ENCODE measurements around the gene GLRX3.
"Not testable (repeated sequence)": the region's sequence is repeated elsewhere in the genome, so short reads cannot be mapped to it uniquely, and the experiment has no call there.

The GLRX3 gene

GRCh38 chr10:130117535-130117934 lies 18.7 kb upstream of the GLRX3 start:
- not testable (repeated sequence) for DNase-seq; H3K4me2 ChIP-seq (ENCODE audit: low read length, poor library complexity, severe bottlenecking); H2BK12ac ChIP-seq (ENCODE audit: low read length in 2 of 2); H3K9me3 ChIP-seq (ENCODE audit: control insufficient read depth, low read length); H2BK5ac ChIP-seq (ENCODE audit: low read depth, low read length, poor library complexity, severe bottlenecking); H3K14ac ChIP-seq (ENCODE audit: low read length in 2 of 2); H3K18ac ChIP-seq (ENCODE audit: low read depth in 1 of 2, low read length in 2 of 2); H2AFZ ChIP-seq (ENCODE audit: low read depth, low read length); H3K23ac ChIP-seq (ENCODE audit: low read length in 2 of 2); H4K8ac ChIP-seq (ENCODE audit: low read length); H3K36me3 ChIP-seq (ENCODE audit: control insufficient read depth in 1 of 2, insufficient read depth in 2 of 2, low read depth in 1 of 2, low read length in 2 of 2); H3K4ac ChIP-seq (ENCODE audit: low read depth in 1 of 2, low read length in 2 of 2); H3K4me1 ChIP-seq (ENCODE audit: control insufficient read depth, insufficient read depth, low read depth, low read length); H2AK5ac ChIP-seq (ENCODE audit: low read length, severe bottlenecking); H3K4me3 ChIP-seq (ENCODE audit: insufficient read depth in 1 of 2, low read depth in 1 of 2, low read length in 2 of 2); H3K27me3 ChIP-seq (ENCODE audit: control insufficient read depth in 1 of 2, insufficient read depth in 1 of 2, low read length in 2 of 2); H4K91ac ChIP-seq (ENCODE audit: low read length); H3K9ac ChIP-seq (ENCODE audit: low read length); H3K79me1 ChIP-seq (replicated peaks; ENCODE audit: low read length, poor library complexity, severe bottlenecking); H2BK120ac ChIP-seq (ENCODE audit: low read depth, low read length); H3K27ac ChIP-seq (ENCODE audit: low read length, poor library complexity, severe bottlenecking); H2BK15ac ChIP-seq (ENCODE audit: low read depth, poor library complexity, severe bottlenecking)
- 26% methylated on average over 6 of the region's 6 CpGs for WGBS

- 82% methylated on average over 13 of the region's 13 CpGs for WGBS
- no peak overlapping the region for H2BK15ac ChIP-seq (ENCODE audit: low read depth, poor library complexity, severe bottlenecking)
- H3K23ac ChIP-seq (ENCODE audit: low read length in 2 of 2) = no peak overlapping the region
- no peak overlapping the region for H3K4me2 ChIP-seq (ENCODE audit: low read length, poor library complexity, severe bottlenecking)
- H2AK5ac ChIP-seq (ENCODE audit: low read length, severe bottlenecking) = no peak overlapping the region
- H3K4me3 ChIP-seq (ENCODE audit: insufficient read depth in 1 of 2, low read depth in 1 of 2, low read length in 2 of 2) = no peak overlapping the region
- DNase-seq = no peak
- H3K79me1 ChIP-seq (replicated peaks; ENCODE audit: low read length, poor library complexity, severe bottlenecking) = no peaks in the 10 kb centered on the region
- H3K36me3 ChIP-seq (ENCODE audit: control insufficient read depth in 1 of 2, insufficient read depth in 2 of 2, low read depth in 1 of 2, low read length in 2 of 2) = no peaks in the 10 kb centered on the region
- H3K27ac ChIP-seq (ENCODE audit: low read length, poor library complexity, severe bottlenecking) = no peak overlapping the region
- H2BK120ac ChIP-seq (ENCODE audit: low read depth, low read length) = no peak overlapping the region
- H3K4me1 ChIP-seq (ENCODE audit: control insufficient read depth, insufficient read depth, low read depth, low read length) = peaks cover 3% of the 10 kb centered on the region
- no peak overlapping the region for H2BK12ac ChIP-seq (ENCODE audit: low read length in 2 of 2)
- no peak overlapping the region for H2BK5ac ChIP-seq (ENCODE audit: low read depth, low read length, poor library complexity, severe bottlenecking)
- H4K8ac ChIP-seq (ENCODE audit: low read length) = no peak overlapping the region
- H4K91ac ChIP-seq (ENCODE audit: low read length) = no peak overlapping the region
- no peak overlapping the region for H2AFZ ChIP-seq (ENCODE audit: low read depth, low read length)
- no peak overlapping the region for H3K18ac ChIP-seq (ENCODE audit: low read depth in 1 of 2, low read length in 2 of 2)
- no peak overlapping the region for H3K14ac ChIP-seq (ENCODE audit: low read length in 2 of 2)
- H3K9ac ChIP-seq (ENCODE audit: low read length) = no peak overlapping the region
- no peak overlapping the region for H3K4ac ChIP-seq (ENCODE audit: low read depth in 1 of 2, low read length in 2 of 2)
- H3K27me3 ChIP-seq (ENCODE audit: control insufficient read depth in 1 of 2, insufficient read depth in 1 of 2, low read length in 2 of 2) = no peaks in the 10 kb centered on the region
- H3K9me3 ChIP-seq (ENCODE audit: control insufficient read depth, low read length) = no peaks in the 10 kb centered on the region
These were observed 14.6 kb upstream of the GLRX3 start for GRCh38 chr10:130121486-130122079.

- Histone ChIP-seq H2BK5ac (ENCODE audit: low read depth, low read length, poor library complexity, severe bottlenecking) (no peak overlapping the region), H3K36me3 (ENCODE audit: control insufficient read depth in 1 of 2, insufficient read depth in 2 of 2, low read depth in 1 of 2, low read length in 2 of 2) (no peaks in the 10 kb centered on the region)
- WGBS = 32% methylated on average over 8 of the region's 10 CpGs
These were observed 8.7 kb upstream of the GLRX3 start for GRCh38 chr10:130127364-130128061.

GRCh38 chr10:130128062-130128781 lies 8.0 kb upstream of the GLRX3 start:
- no peak overlapping the region for H4K8ac ChIP-seq (ENCODE audit: low read length)
- no peak overlapping the region for H3K18ac ChIP-seq (ENCODE audit: low read depth in 1 of 2, low read length in 2 of 2)
- H2BK120ac ChIP-seq (ENCODE audit: low read depth, low read length) = no peak overlapping the region
- no peak overlapping the region for H2BK15ac ChIP-seq (ENCODE audit: low read depth, poor library complexity, severe bottlenecking)
- no peak overlapping the region for H2AFZ ChIP-seq (ENCODE audit: low read depth, low read length)
- H3K27me3 ChIP-seq (ENCODE audit: control insufficient read depth in 1 of 2, insufficient read depth in 1 of 2, low read length in 2 of 2) = no peaks in the 10 kb centered on the region
- H3K36me3 ChIP-seq (ENCODE audit: control insufficient read depth in 1 of 2, insufficient read depth in 2 of 2, low read depth in 1 of 2, low read length in 2 of 2) = no peaks in the 10 kb centered on the region
- no peaks in the 10 kb centered on the region for H3K9me3 ChIP-seq (ENCODE audit: control insufficient read depth, low read length)
- 78% methylated on average over 1 of the region's 3 CpGs for WGBS
- H3K4me3 ChIP-seq (ENCODE audit: insufficient read depth in 1 of 2, low read depth in 1 of 2, low read length in 2 of 2) = no peak overlapping the region
- no peak overlapping the region for H2AK5ac ChIP-seq (ENCODE audit: low read length, severe bottlenecking)
- H3K27ac ChIP-seq (ENCODE audit: low read length, poor library complexity, severe bottlenecking) = no peak overlapping the region
- no peak for DNase-seq
- H3K9ac ChIP-seq (ENCODE audit: low read length) = no peak overlapping the region
- no peak overlapping the region for H3K4ac ChIP-seq (ENCODE audit: low read depth in 1 of 2, low read length in 2 of 2)
- no peak overlapping the region for H4K91ac ChIP-seq (ENCODE audit: low read length)
- peaks cover 1% of the 10 kb centered on the region for H3K4me1 ChIP-seq (ENCODE audit: control insufficient read depth, insufficient read depth, low read depth, low read length)
- H3K4me2 ChIP-seq (ENCODE audit: low read length, poor library complexity, severe bottlenecking) = no peak overlapping the region
- H2BK12ac ChIP-seq (ENCODE audit: low read length in 2 of 2) = no peak overlapping the region
- H3K79me1 ChIP-seq (replicated peaks; ENCODE audit: low read length, poor library complexity, severe bottlenecking) = no peaks in the 10 kb centered on the region
- no peak overlapping the region for H3K14ac ChIP-seq (ENCODE audit: low read length in 2 of 2)
- H2BK5ac ChIP-seq (ENCODE audit: low read depth, low read length, poor library complexity, severe bottlenecking) = no peak overlapping the region
- no peak overlapping the region for H3K23ac ChIP-seq (ENCODE audit: low read length in 2 of 2)

More at GRCh38 chr10:130127364-130128061, 8.7 kb upstream of the GLRX3 start:
- Histone ChIP-seq H2BK15ac (ENCODE audit: low read depth, poor library complexity, severe bottlenecking) (no peak overlapping the region), H3K27ac (ENCODE audit: low read length, poor library complexity, severe bottlenecking) (no peak overlapping the region), H3K18ac (ENCODE audit: low read depth in 1 of 2, low read length in 2 of 2) (no peak overlapping the region), H4K91ac (ENCODE audit: low read length) (no peak overlapping the region), H3K4me1 (ENCODE audit: control insufficient read depth, insufficient read depth, low read depth, low read length) (peaks cover 1% of the 10 kb centered on the region), H2BK120ac (ENCODE audit: low read depth, low read length) (no peak overlapping the region), H2AK5ac (ENCODE audit: low read length, severe bottlenecking) (no peak overlapping the region), H4K8ac (ENCODE audit: low read length) (no peak overlapping the region), H2BK12ac (ENCODE audit: low read length in 2 of 2) (no peak overlapping the region), H3K4me3 (ENCODE audit: insufficient read depth in 1 of 2, low read depth in 1 of 2, low read length in 2 of 2) (no peak overlapping the region), H3K79me1 (replicated peaks; ENCODE audit: low read length, poor library complexity, severe bottlenecking) (no peaks in the 10 kb centered on the region), H3K9ac (ENCODE audit: low read length) (no peak overlapping the region), H3K9me3 (ENCODE audit: control insufficient read depth, low read length) (no peaks in the 10 kb centered on the region), H3K27me3 (ENCODE audit: control insufficient read depth in 1 of 2, insufficient read depth in 1 of 2, low read length in 2 of 2) (no peaks in the 10 kb centered on the region), H3K4me2 (ENCODE audit: low read length, poor library complexity, severe bottlenecking) (no peak overlapping the region), H2AFZ (ENCODE audit: low read depth, low read length) (no peak overlapping the region), H3K4ac (ENCODE audit: low read depth in 1 of 2, low read length in 2 of 2) (no peak overlapping the region), H3K23ac (ENCODE audit: low read length in 2 of 2) (no peak overlapping the region), H3K14ac (ENCODE audit: low read length in 2 of 2) (no peak overlapping the region)
- DNase-seq = peak; percentile 72
